Neural crest cell (in vitro differentiated cells): Measurements from ENCODE around the gene METAP1. TPM values are rescaled to one million over a fixed set of nuclear protein-coding genes. Genes with fewer than 3 reads are reported as not detected.

Experiments
- DNase-seq: peaks from one replicate; pipeline ENCODE4 v3.0.0; 2021; ENCODE audit warnings: low read depth, mixed read lengths, low spot score
- H3K27ac Mint-ChIP-seq: one replicate; pipeline ENCODE4 v1.8.0; 2021; ENCODE audit warnings: mild to moderate bottlenecking, mixed read lengths; ENCODE audit not compliant: unreplicated experiment
- H3K27me3 Mint-ChIP-seq: 2 replicates; pipeline ENCODE4 v1.8.0; 2021; ENCODE audit warnings: low read depth, mild to moderate bottlenecking, mixed read lengths
- H3K36me3 Mint-ChIP-seq: 2 replicates; pipeline ENCODE4 v1.8.0; 2021; ENCODE audit warnings: low read depth, mild to moderate bottlenecking, mixed read lengths
- H3K4me1 Mint-ChIP-seq: 2 replicates; pipeline ENCODE4 v1.8.0; 2021; ENCODE audit warnings: mixed read lengths
- H3K4me3 Mint-ChIP-seq: one replicate; pipeline ENCODE4 v1.8.0; 2021; ENCODE audit warnings: mild to moderate bottlenecking, mixed read lengths
- H3K9me3 Mint-ChIP-seq: 2 replicates; pipeline ENCODE4 v1.8.0; 2021; ENCODE audit warnings: mixed read lengths
- CTCF ChIP-seq: fragments of 200-600 bp; sonication (generic); conservative IDR thresholded peaks from 2 replicates; pipeline ENCODE4 v1.5.0; 2021; ENCODE audit warnings: antibody characterized with exemption, mild to moderate bottlenecking
- total RNA-seq: library from RNA; stranded (reverse); gene quantifications from 2 replicates; pipeline ENCODE4 v1.2.1, GENCODE V29; 2021

METAP1 gene
- total RNA-seq, 1 donor from 2014 or later, result 52.1 TPM

GRCh38 chr4:98993419-98994071 lies 2.0 kb upstream of the METAP1 start:
- Mint-ChIP-seq H3K9me3 (peaks cover 2% of the 10 kb centered on the region), H3K27me3 (no peaks in the 10 kb centered on the region), H3K4me1 (peaks cover 26% of the 10 kb centered on the region), H3K36me3 (no peaks in the 10 kb centered on the region), H3K27ac (no peak overlapping the region), H3K4me3 (no peak overlapping the region)
- TF ChIP-seq CTCF, result no peak
- DNase-seq, result no peak

GRCh38 chr4:98994474-98995182 lies 893 bp upstream of the METAP1 start:
- no peak for TF ChIP-seq CTCF
- H3K27ac Mint-ChIP-seq, result peak overlapping the region; percentile 87
- H3K9me3 Mint-ChIP-seq, result peaks cover 2% of the 10 kb centered on the region
- H3K4me1 Mint-ChIP-seq, result peaks cover 26% of the 10 kb centered on the region
- DNase-seq, result no peak
- H3K36me3 Mint-ChIP-seq, result no peaks in the 10 kb centered on the region
- no peaks in the 10 kb centered on the region for H3K27me3 Mint-ChIP-seq
- peak overlapping the region; percentile 92 for H3K4me3 Mint-ChIP-seq

GRCh38 chr4:98996056-98996764 lies 689 bp downstream of the METAP1 start:
- no peak for DNase-seq
- Mint-ChIP-seq H3K36me3 (no peaks in the 10 kb centered on the region), H3K27me3 (no peaks in the 10 kb centered on the region), H3K4me3 (peak overlapping the region; percentile 86), H3K27ac (no peak overlapping the region), H3K9me3 (peaks cover 2% of the 10 kb centered on the region), H3K4me1 (peaks cover 34% of the 10 kb centered on the region)
- no peak for TF ChIP-seq CTCF

- Mint-ChIP-seq H3K27ac (no peak overlapping the region), H3K36me3 (no peaks in the 10 kb centered on the region), H3K4me1 (peaks cover 34% of the 10 kb centered on the region), H3K9me3 (peaks cover 2% of the 10 kb centered on the region), H3K27me3 (no peaks in the 10 kb centered on the region), H3K4me3 (peak overlapping the region; percentile 86)
- TF ChIP-seq CTCF, result no peak
- DNase-seq, result no peak
These were observed 1.2 kb downstream of the METAP1 start for GRCh38 chr4:98996765-98997068.

- Mint-ChIP-seq H3K4me1 (peaks cover 35% of the 10 kb centered on the region), H3K36me3 (no peaks in the 10 kb centered on the region), H3K4me3 (peak overlapping the region; percentile 82), H3K27ac (no peak overlapping the region), H3K9me3 (peaks cover 2% of the 10 kb centered on the region), H3K27me3 (no peaks in the 10 kb centered on the region)
- TF ChIP-seq CTCF, result no peak
- DNase-seq, result no peak
These were observed 1.6 kb downstream of the METAP1 start for GRCh38 chr4:98997166-98997565.
